H9 (cell line): ENCODE data around the gene STK11. TPM values are rescaled to one million over a fixed set of nuclear protein-coding genes. Genes with fewer than 3 reads are reported as not detected.

Experiments used
- DNase-seq: peaks from one replicate; pipeline ENCODE4 v3.0.0-alpha.2; 2017
- H2AFZ ChIP-seq: one replicate; pipeline ENCODE4 v1.6.1; 2013; ENCODE audit warnings: mild to moderate bottlenecking, low read length, control low read depth, moderate library complexity
- H2AK5ac ChIP-seq: 2 replicates; pipeline ENCODE4 v1.6.1; 2013; ENCODE audit warnings: low read length, control low read depth, mixed read lengths; ENCODE audit not compliant: insufficient read length
- H2BK120ac ChIP-seq: one replicate; pipeline ENCODE4 v1.6.1; 2013; ENCODE audit warnings: low read depth, mild to moderate bottlenecking, low read length, control low read depth, inconsistent platforms; ENCODE audit not compliant: poor library complexity, severe bottlenecking
- H2BK12ac ChIP-seq: 2 replicates; pipeline ENCODE4 v1.6.1; 2013; ENCODE audit warnings: low read length, control low read depth, mixed read lengths, low read depth; ENCODE audit not compliant: insufficient read length
- H2BK15ac ChIP-seq: 2 replicates; pipeline ENCODE4 v1.6.1; 2013; ENCODE audit warnings: low read depth, low read length, control low read depth
- H2BK20ac ChIP-seq: one replicate; pipeline ENCODE4 v1.6.1; 2013; ENCODE audit warnings: low read depth, mild to moderate bottlenecking, low read length, control low read depth, inconsistent platforms; ENCODE audit not compliant: poor library complexity, severe bottlenecking
- H2BK5ac ChIP-seq: 2 replicates; pipeline ENCODE4 v1.6.1; 2013; ENCODE audit warnings: low read length, control low read depth, mixed read lengths; ENCODE audit not compliant: insufficient read length
- H3K14ac ChIP-seq: 2 replicates; pipeline ENCODE4 v1.6.1; 2013; ENCODE audit warnings: low read length, control low read depth; ENCODE audit not compliant: insufficient read depth
- H3K18ac ChIP-seq: 2 replicates; pipeline ENCODE4 v1.6.1; 2013; ENCODE audit warnings: low read depth, mild to moderate bottlenecking, mixed read lengths, low read length, control low read depth; ENCODE audit not compliant: insufficient read length
- H3K23ac ChIP-seq: 2 replicates; pipeline ENCODE4 v1.6.1; 2013; ENCODE audit warnings: low read length, control low read depth, mixed read lengths, low read depth; ENCODE audit not compliant: insufficient read length
- H3K23me2 ChIP-seq: 2 replicates; pipeline ENCODE4 v1.6.1; 2013; ENCODE audit warnings: low read depth, mild to moderate bottlenecking, mixed read lengths, low read length, control low read depth; ENCODE audit not compliant: insufficient read length, poor library complexity, severe bottlenecking
- H3K27ac ChIP-seq: 2 replicates; pipeline ENCODE4 v1.5.1; 2013; ENCODE audit warnings: low read length, control low read depth, mixed read lengths, low read depth; ENCODE audit not compliant: insufficient read length
- H3K27me3 ChIP-seq: 2 replicates; pipeline ENCODE4 v1.6.1; 2013; ENCODE audit warnings: low read length, control low read depth, inconsistent platforms; ENCODE audit not compliant: insufficient read depth
- H3K4ac ChIP-seq: 2 replicates; pipeline ENCODE4 v1.6.1; 2013; ENCODE audit warnings: low read depth, mild to moderate bottlenecking, control low read depth, inconsistent platforms, low read length, moderate library complexity
- H3K4me1 ChIP-seq: 2 replicates; pipeline ENCODE4 v1.6.1; 2013; ENCODE audit warnings: low read length, control low read depth, inconsistent platforms; ENCODE audit not compliant: insufficient read depth
- H3K4me2 ChIP-seq: 2 replicates; pipeline ENCODE4 v1.6.1; 2013; ENCODE audit warnings: low read length, control low read depth, mixed read lengths; ENCODE audit not compliant: insufficient read length, insufficient read depth
- H3K56ac ChIP-seq: 2 replicates; pipeline ENCODE4 v1.6.1; 2013; ENCODE audit warnings: low read depth, mild to moderate bottlenecking, mixed read lengths, low read length, control low read depth; ENCODE audit not compliant: insufficient read length
- H3K79me1 ChIP-seq: 2 replicates; pipeline ENCODE4 v1.6.1; 2013; ENCODE audit warnings: low read depth, mild to moderate bottlenecking, moderate library complexity, low read length, control low read depth, inconsistent platforms; ENCODE audit not compliant: insufficient read depth, poor library complexity, severe bottlenecking
- H3K79me2 ChIP-seq: 2 replicates; pipeline ENCODE4 v1.6.1; 2013; ENCODE audit warnings: low read length, control low read depth, inconsistent platforms; ENCODE audit not compliant: insufficient read depth
- H3K9ac ChIP-seq: 2 replicates; pipeline ENCODE4 v1.6.1; 2013; ENCODE audit warnings: low read length, control low read depth, mixed read lengths; ENCODE audit not compliant: insufficient read length; ENCODE audit errors: extremely low read depth
- H3K9me3 ChIP-seq: one replicate; pipeline ENCODE4 v1.6.1; 2013; ENCODE audit warnings: low read depth, low read length, inconsistent platforms; ENCODE audit not compliant: control insufficient read depth
- H3T11ph ChIP-seq: one replicate; pipeline ENCODE4 v1.6.1; 2013; ENCODE audit warnings: mild to moderate bottlenecking, low read length, control low read depth, inconsistent platforms
- H4K20me1 ChIP-seq: one replicate; pipeline ENCODE4 v1.6.1; 2013; ENCODE audit not compliant: control insufficient read depth, insufficient read length, insufficient read depth
- H4K5ac ChIP-seq: 2 replicates; pipeline ENCODE4 v1.6.1; 2013; ENCODE audit warnings: low read depth, mild to moderate bottlenecking, mixed read lengths, low read length, control low read depth; ENCODE audit not compliant: insufficient read length
- H4K8ac ChIP-seq: replicated peaks from 2 replicates; pipeline ENCODE4 v1.6.1; 2013; ENCODE audit warnings: low read length, control low read depth, mixed read lengths, low read depth; ENCODE audit not compliant: insufficient read length
- H4K91ac ChIP-seq: 2 replicates; pipeline ENCODE4 v1.6.1; 2013; ENCODE audit warnings: low read depth, mild to moderate bottlenecking, moderate library complexity, mixed read lengths, low read length, control low read depth; ENCODE audit not compliant: insufficient read length
- H3K27ac Mint-ChIP-seq, 3 experiments: 2 replicates in 2 of 3; 3 replicates in 1 of 3; pipeline ENCODE4 v1.8.0; 2020 to 2021; ENCODE audit warnings: mixed read lengths in 3 of 3, mild to moderate bottlenecking in 1 of 3, moderate library complexity in 1 of 3
- H3K27me3 Mint-ChIP-seq: 2 replicates; pipeline ENCODE4 v1.8.0; 2021; ENCODE audit warnings: low read depth, mild to moderate bottlenecking, moderate library complexity, mixed read lengths
- H3K36me3 Mint-ChIP-seq, 3 experiments: 2 replicates in 2 of 3; 3 replicates in 1 of 3; pipeline ENCODE4 v1.8.0; 2020 to 2021; ENCODE audit warnings: low read depth in 3 of 3, mixed read lengths in 3 of 3; ENCODE audit not compliant: insufficient read depth in 1 of 3
- H3K4me1 Mint-ChIP-seq, 2 experiments: 2 replicates each; pipeline ENCODE4 v1.8.0; 2020; ENCODE audit warnings: mixed read lengths in 2 of 2
- H3K4me3 Mint-ChIP-seq, 2 experiments: 2 replicates in 1 of 2; 3 replicates in 1 of 2; pipeline ENCODE4 v1.8.0; 2020 to 2021; ENCODE audit warnings: mild to moderate bottlenecking in 2 of 2, mixed read lengths in 2 of 2, moderate library complexity in 1 of 2
- H3K9me3 Mint-ChIP-seq, 2 experiments: 2 replicates in 1 of 2; 3 replicates in 1 of 2; pipeline ENCODE4 v1.8.0; 2020; ENCODE audit warnings: mild to moderate bottlenecking in 2 of 2, mixed read lengths in 2 of 2, moderate library complexity in 1 of 2
- WGBS: extraction: QIAGEN DNeasy Blood & Tissue Kit; methylation state at CpG from one replicate; pipeline ENCODE4 v1.1.7; 2013; ENCODE audit warnings: missing lambda C conversion rate, low lambda C conversion rate, mixed read lengths; ENCODE audit not compliant: insufficient read length; ENCODE audit errors: extremely low coverage; 5-methylcytosine and 5-hydroxymethylcytosine counted together
- total RNA-seq: library from RNA; stranded (reverse); gene quantifications from 2 replicates; pipeline ENCODE4 v1.2.1, GENCODE V29; 2021
- TF ChIP-seq, protein P1 (sequence below): fragments of 200-600 bp; sonication (generic); conservative IDR thresholded peaks from 3 replicates; pipeline ENCODE4 v1.8.0; 2021; ENCODE audit warnings: antibody characterized with exemption, mild to moderate bottlenecking

STK11 gene
- total RNA-seq, 1 experiment from 2014 or later: 74.3 TPM

DNA sequence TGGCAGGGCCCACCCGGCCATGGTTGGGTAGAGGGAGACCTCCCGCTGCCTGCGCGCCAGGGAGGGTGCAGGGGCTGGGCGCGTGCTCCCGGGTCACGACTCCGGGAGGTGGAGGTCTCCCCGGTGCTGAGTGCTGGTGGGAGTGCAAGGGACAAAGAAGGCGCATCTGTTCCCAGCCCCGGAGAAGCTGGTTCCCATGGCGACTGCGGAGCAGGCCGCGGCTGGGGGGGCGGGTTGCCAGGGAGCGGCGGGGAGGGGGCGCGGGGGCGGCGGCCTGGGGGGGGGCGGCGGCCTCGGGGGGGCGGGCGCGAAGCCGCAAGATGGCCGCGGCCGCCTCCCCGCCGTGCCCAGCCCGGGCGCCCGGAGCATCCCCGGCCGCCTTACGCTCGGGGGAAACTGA is 31.0 kb downstream of the STK11 start:
- Histone ChIP-seq H3K18ac (no peak overlapping the region), H3K27me3 (no peaks in the 10 kb centered on the region), H2BK5ac (no peak overlapping the region), H3K27ac (no peak overlapping the region), H3K79me2 (no peaks in the 10 kb centered on the region), H3K79me1 (no peaks in the 10 kb centered on the region), H4K91ac (no peak overlapping the region), H2AFZ (no peak overlapping the region), H4K5ac (no peak overlapping the region), H3T11ph (no peak overlapping the region), H3K4ac (no peak overlapping the region), H3K9me3 (no peaks in the 10 kb centered on the region), H3K4me1 (no peaks in the 10 kb centered on the region), H3K23me2 (peaks cover 11% of the 10 kb centered on the region), H2BK120ac (no peak overlapping the region), H2AK5ac (no peak overlapping the region), H3K14ac (no peak overlapping the region; the same call in 1 of the 2 replicates), H2BK20ac (no peak overlapping the region), H3K23ac (no peak overlapping the region), H3K56ac (no peak overlapping the region), H4K20me1 (no peaks in the 10 kb centered on the region), H4K8ac (no peak overlapping the region), H3K4me2 (peak overlapping the region; percentile 53), H2BK15ac (no peak overlapping the region), H3K9ac (no peak overlapping the region), H2BK12ac (no peak overlapping the region)
- Mint-ChIP-seq H3K27me3 (peaks cover 1% of the 10 kb centered on the region), H3K9me3 (no peaks in the 10 kb centered on the region; a peak in 1 of 5 replicates), H3K27ac (no peak overlapping the region), H3K4me3 (peak overlapping the region; percentile 68 to 69; a peak in 4 of 5 replicates), H3K36me3 (peaks cover 0 to 28% (median 18%) of the 10 kb centered on the region in 3 experiments; a peak in 5 of 7 replicates), H3K4me1 (peaks cover 13 to 16% of the 10 kb centered on the region in 2 experiments)
- DNase-seq: no peak
- TF ChIP-seq, protein P1, sequence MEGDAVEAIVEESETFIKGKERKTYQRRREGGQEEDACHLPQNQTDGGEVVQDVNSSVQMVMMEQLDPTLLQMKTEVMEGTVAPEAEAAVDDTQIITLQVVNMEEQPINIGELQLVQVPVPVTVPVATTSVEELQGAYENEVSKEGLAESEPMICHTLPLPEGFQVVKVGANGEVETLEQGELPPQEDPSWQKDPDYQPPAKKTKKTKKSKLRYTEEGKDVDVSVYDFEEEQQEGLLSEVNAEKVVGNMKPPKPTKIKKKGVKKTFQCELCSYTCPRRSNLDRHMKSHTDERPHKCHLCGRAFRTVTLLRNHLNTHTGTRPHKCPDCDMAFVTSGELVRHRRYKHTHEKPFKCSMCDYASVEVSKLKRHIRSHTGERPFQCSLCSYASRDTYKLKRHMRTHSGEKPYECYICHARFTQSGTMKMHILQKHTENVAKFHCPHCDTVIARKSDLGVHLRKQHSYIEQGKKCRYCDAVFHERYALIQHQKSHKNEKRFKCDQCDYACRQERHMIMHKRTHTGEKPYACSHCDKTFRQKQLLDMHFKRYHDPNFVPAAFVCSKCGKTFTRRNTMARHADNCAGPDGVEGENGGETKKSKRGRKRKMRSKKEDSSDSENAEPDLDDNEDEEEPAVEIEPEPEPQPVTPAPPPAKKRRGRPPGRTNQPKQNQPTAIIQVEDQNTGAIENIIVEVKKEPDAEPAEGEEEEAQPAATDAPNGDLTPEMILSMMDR: no peak
- no CpG with 5 or more reads among the region's 42 CpGs for WGBS
